GM19193 (cell line): Measurements from ENCODE around the gene JCAD.

Source experiments
- POLR2A ChIP-seq: IDR thresholded peaks from 4 replicates; pipeline ENCODE4 v1.6.1; 2011; ENCODE audit not compliant: insufficient read depth, insufficient read length; ENCODE audit errors: extremely low read depth

JCAD gene

GRCh38 chr10:29970012-29970396 is 89.4 kb downstream of the JCAD start:
- TF ChIP-seq POLR2A: no peak

GRCh38 chr10:29969255-29970011 is 90.0 kb downstream of the JCAD start:
- TF ChIP-seq POLR2A: no peak

DNA sequence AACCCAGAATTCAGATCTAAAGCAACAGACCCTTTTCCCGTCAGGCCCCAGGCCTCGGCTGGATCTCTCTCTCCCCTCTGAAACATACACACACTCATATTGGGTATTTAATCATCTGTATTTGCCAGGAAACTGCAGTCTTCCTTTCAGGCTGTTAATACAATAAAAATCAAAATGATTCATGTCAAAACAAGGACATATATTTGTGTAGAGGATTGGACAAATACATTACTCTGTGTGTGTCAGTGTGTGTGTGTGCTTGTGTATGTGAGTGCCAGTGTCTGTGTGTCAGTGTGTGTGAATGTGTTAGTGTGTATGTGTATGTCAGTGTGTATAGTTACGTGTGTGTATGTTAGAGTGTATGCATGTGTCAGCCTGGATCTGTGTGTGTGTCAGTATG is 90.8 kb downstream of the JCAD start:
- no peak for TF ChIP-seq POLR2A

DNA sequence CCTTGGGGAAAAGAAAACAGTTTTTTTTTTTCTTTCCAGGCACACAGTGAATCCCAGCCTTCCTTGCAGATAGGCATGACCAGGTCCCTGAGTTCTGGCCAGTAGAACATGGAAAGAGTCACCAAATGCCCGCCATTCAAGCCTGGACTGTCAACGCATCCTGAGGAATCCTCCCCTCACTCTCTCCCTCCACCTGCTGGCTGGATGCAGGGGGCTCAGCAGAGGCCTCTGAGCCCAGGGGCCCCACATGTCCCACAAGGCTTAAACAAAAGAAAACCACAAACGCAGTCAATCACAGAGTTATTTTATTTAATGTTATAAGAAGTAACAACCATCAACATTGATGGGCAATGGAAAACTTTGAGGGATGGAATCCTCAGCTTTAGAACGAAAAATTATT is 93.1 kb downstream of the JCAD start:
- no peak for TF ChIP-seq POLR2A
